ENCODE data around the gene SUSD4. TPM values are rescaled to one million over a fixed set of nuclear protein-coding genes. Genes with fewer than 3 reads are reported as not detected.
"Not testable (repeated sequence)": the region's sequence is repeated elsewhere in the genome, so short reads cannot be mapped to it uniquely, and the experiment has no call there.

Gene SUSD4
- total RNA-seq, 1 donor from 2014 or later: 5.8 TPM

DNA sequence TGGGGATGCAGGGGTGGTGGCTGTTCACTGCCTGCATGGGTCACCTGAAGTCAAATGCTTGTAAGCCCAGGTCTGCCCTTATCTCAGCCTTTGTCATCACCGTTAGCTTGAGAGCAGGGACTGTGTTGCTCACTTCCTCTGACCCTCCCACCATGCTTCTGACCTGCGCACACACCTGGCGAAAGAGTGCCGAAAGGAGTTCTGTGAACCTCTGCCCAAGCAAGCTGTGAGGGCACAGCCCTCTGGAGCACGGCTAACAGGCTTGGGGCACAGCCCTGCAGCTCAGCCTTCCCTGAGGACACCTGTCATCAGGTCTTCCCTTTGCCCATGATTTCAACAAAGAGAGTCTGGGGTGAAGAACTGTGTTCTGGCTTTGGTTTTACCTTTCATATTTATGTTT lies 93.8 kb downstream of the SUSD4 start:
- ATAC-seq (ENCODE audit: poor library complexity) (no peak), DNase-seq (no peak)
- intact Hi-C loops (cut with DNase I): no loop called here

DNA sequence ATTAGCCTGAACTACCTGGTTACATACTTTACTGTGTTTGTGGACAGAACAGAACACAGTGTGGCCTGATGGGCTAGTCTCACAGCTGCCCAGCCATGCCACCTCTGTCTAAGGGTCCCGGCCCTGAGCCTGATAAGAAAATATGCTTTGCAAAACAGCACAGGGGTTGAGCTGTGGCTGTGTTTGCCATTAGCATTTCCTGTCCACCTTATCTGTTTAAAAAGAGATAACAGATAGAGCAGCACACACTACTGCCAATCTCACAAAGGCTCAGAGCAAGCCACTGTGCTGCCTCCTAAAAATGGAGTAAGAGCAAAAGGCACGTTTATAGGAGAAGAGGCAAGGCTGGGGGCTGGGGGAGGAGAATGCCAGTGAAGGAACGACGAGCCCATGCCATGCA lies 95.0 kb downstream of the SUSD4 start:
- DNase-seq: no peak
- no peak for ATAC-seq (ENCODE audit: poor library complexity)
- intact Hi-C loops (cut with DNase I): no loop called here

DNA sequence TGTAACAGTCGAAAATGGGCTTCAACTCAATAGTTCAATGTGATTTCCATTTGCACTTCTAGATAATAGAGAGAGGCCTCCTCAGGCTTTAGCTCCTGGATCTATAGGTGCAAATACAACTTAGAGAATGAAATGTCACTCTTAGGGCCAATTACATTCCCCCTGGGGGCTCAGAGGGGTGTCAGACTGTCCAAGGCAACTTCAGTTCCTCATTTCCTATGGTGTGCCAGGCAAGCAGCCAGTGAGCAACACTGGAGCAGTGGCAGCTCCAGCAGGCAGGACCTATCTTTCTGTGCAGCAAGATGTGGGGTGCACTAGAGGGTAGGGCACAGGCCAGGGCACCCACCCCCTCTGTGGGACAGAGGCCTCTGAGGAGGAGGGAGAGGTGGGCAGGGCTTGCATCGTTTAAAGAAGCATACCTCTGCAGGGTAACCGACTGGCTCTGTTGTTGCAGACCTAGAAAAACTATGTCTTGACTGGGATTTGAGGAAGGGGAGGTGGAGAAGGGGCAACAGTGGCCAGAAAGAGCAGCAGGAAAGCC lies 97.3 kb downstream of the SUSD4 start:
- intact Hi-C loops (cut with DNase I): no loop called here
- DNase-seq: no peak
- no peak for ATAC-seq (ENCODE audit: poor library complexity)

DNA sequence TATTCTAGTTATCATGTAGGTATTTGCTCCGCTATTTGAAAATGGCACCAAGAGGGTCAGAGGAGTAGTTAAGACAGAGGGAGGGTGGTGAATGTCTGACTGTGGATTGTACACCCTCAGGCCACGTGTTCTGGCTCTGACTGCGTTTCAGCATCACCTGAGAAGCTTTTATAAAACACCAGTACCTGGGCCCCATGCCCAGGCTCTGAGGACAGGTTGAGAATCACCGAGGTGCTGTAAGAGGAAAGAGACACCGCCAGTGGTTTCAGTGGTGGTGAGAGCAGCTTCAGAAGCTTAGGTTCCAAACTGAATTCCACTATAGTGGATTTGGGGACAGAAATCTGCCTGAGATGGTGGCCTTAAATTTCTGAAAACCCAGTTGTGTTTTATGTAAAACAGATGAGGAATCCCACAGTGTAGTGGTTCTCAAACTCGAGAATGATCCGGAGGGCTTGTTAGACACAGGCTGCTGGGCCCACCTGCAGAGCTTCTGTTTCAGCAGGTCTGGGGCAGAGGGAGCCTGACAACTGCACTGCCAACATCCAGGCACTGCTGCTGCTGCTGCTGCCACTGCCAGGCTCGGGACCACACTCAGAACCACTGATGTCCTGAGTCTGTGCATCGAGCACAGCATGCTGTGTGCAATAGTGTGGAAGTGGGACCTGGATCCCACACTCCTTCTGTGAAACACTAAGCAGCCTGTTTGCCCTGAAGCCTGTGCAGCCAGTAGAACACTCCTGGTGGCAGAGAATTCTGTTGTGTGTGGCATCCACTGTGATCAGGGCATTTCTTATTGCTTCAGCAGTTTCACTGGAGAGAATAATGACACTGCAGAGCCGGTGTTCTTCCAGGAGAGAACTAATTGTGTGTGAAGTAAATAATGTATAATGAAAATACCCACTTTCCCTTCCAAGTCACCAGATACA lies 98.7 kb downstream of the SUSD4 start:
- DNase-seq (no peak), ATAC-seq (ENCODE audit: poor library complexity) (no peak)
- intact Hi-C loops (cut with DNase I): no loop called here

DNA sequence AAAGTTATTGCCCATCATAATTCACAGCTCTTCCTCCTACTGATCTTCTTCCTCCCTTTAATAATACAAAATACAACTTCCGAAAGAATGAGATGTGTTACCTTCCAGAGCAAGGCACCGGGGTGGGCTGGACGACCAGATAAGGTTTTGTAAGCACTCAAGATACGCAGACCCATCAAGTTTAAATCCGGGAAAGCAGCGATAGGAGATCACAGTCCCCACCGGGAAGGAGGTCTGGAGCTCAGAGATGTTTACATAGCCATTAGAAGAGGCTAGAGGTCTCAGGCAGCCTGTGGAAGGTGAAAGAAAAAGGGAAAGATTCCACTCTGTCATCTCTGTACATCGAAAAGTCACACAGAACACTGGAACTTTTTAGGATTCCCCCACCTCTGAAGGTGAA lies 99.4 kb downstream of the SUSD4 start:
- intact Hi-C loops (cut with DNase I): no loop called here
- no peak for ATAC-seq (ENCODE audit: poor library complexity)

DNA sequence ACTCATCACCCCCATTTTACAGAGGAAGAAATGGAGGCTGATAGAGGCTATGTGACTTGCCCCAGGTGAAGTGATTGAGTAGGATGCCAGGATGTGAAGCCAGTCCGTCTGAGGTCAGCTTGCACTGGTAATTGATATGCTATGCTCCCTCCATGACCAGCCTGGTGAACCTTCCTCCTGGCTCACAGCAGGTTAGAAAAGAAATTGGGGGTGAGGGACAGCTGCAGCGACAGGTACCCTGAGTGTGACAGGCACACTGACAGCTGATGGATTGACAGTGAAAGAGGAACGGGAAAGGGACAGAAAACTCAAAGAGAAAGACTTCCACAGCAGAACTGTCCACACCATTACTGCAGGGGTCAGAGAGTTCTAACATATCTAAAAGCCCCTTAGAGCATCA lies 102.1 kb downstream of the SUSD4 start:
- intact Hi-C loops (cut with DNase I): no loop called here
- DNase-seq (no peak), ATAC-seq (ENCODE audit: poor library complexity) (no peak)

More for the DNA sequence above, 99.4 kb downstream of the SUSD4 start:
- DNase-seq: no peak

DNA sequence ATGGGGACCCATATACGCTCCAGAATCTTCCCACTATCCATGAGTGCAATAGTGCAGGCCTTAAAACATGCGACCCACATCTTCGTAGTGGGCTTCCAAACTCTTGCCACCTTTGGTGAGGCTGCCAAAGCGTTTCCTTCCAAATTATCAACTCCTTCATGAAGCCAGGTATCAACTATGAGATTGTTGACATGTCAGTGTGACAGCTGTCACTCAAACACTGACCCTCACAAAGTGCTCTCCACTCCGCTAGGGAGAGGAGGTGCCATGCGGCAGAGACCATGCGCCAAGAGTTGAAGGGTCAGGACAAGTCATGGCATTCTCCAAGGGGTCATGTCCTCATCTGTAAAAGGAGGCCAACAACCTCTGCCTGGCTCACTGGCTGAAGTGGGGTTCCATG lies 103.3 kb downstream of the SUSD4 start:
- no peak for ATAC-seq (ENCODE audit: poor library complexity)
- intact Hi-C loops (cut with DNase I): no loop called here
- DNase-seq: no peak

DNA sequence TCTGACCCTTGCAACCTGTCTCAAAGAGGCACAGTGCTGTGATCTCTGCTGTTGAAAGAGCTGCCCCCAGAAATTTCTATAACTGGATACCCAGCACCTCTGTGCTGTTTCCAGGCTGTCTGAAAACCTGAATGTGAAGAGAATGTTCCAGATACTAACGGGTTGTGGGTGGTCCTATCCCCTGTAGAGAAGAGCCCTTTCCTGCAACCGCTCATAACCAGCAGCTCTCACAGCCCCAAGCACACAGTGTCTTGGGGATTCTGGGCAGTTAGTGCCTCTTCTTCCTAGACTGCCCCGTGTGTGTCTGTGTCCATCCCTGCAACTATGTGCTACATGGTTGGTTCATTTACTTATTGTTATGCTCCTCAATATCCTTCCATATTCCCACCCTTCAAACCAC lies 104.5 kb downstream of the SUSD4 start:
- ATAC-seq (ENCODE audit: poor library complexity) (no peak), DNase-seq (no peak)
- intact Hi-C loops (cut with DNase I): no loop called here

DNA sequence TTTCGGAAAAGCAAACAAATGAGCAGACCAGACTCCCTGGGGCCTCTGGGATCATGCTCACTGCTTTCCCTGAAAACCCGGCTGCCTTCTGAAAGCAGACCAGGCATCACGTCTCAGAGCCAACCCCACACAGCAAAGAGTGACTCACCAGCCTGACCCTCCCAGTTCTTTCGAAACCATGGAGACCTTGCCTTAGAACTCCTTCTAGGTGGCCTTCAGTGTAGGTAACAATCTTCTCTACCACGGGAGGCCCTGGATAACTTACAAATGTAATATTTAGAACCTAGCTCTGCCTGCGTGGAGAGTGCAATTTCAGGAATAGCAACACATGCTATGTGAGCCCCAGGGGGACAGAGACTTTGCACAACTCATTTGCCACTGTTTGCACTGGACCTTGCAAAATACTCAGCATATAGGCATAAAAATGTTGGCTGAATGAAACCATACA lies 105.2 kb downstream of the SUSD4 start:
- DNase-seq (no peak), ATAC-seq (ENCODE audit: poor library complexity) (no peak)
- intact Hi-C loops (cut with DNase I): no loop called here

DNA sequence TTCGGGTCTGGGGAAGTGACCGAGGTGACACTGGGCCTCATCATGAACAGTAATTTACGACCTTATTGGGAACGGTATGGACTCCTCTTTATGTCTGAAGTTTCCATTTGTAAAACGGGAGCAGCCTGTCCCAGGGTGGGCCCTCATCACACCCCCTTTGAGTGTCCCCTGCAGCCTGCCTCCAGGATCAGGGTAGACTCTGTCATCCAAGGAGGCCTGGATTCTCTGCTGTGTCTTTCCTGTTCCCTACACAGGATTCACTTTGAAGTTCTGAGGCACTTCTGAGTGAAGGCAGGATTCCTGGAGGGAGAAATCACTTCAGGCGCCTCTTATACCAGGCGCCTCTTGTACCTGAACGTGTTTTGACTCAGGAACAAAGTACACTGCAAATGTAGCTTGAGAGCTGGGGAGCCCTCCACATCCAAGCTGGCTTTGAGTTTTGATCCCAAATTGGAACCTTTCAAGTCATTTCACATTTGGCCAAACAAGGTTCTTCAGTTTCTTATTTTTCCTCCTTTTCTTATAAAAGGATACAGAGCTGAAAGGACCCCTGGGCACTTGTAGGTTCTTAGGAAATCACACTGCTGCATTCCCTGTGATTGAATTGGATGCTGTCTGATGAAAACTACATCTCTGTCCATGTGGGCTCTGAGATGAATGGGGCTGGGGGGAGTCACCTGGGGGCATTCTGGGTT lies 106.0 kb downstream of the SUSD4 start:
- ATAC-seq (ENCODE audit: poor library complexity) (no peak), DNase-seq (no peak)
- intact Hi-C loops (cut with DNase I): no loop called here

DNA sequence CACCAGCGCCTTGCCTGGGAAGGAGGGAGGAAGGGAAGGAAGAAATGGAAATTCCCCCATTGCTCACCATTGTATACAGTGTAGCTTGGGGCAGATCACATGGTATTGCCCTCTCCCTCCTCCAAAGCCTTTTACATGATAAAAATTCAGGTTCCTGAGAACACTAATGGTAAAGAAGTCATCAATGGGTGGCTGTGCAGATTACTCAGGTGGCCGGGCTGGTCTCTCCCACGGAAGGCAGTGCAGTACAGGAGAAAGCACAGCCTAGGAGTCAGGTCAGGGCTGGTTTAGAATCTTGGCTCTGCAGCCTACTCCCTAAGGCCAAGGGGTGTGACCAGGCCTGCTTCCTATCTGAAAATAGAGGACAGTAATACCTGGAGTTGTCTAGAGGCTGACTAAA lies 107.9 kb downstream of the SUSD4 start:
- DNase-seq (no peak), ATAC-seq (ENCODE audit: poor library complexity) (no peak)
- intact Hi-C loops (cut with DNase I): no loop called here

DNA sequence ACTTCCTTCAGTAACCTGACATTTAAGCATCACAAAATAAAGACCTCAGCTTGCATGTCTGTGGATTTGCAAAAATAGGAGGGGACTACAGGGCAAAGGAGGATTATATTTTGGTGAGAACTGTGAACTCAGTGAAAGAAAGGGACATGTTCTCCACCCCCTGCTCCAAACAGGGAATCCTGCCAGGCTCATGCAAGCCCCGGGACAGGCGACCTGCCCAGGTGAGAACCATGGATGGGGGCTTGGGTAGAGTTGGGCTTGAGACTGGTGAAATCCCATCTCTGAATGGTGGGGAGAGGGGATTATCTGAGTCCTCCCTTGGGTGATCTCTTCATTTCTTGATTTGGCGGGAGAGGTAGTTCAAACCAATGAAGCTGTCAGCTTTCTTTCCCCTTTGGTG lies 110.1 kb downstream of the SUSD4 start:
- intact Hi-C loops (cut with DNase I): no loop called here
- DNase-seq (no peak), ATAC-seq (ENCODE audit: poor library complexity) (no peak)

DNA sequence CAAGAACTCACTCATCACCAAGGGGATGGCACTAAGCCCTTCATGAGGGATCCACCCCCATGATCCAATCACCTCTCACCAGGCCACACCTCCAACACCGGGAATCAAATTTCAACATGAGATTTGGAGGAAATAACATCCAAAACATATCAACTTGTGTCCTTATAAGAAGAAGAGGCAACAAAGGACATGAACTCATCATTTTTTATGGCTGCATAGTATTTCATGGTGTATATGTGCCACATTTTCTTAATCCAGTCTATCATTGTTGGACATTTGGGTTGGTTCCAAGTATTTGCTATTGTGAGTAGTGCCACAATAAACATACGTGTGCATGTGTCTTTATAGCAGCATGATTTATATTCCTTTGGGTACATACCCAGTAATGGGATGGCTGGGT lies 112.6 kb downstream of the SUSD4 start:
- DNase-seq; intact Hi-C loops (cut with DNase I); ATAC-seq (ENCODE audit: poor library complexity): not testable (repeated sequence)

DNA sequence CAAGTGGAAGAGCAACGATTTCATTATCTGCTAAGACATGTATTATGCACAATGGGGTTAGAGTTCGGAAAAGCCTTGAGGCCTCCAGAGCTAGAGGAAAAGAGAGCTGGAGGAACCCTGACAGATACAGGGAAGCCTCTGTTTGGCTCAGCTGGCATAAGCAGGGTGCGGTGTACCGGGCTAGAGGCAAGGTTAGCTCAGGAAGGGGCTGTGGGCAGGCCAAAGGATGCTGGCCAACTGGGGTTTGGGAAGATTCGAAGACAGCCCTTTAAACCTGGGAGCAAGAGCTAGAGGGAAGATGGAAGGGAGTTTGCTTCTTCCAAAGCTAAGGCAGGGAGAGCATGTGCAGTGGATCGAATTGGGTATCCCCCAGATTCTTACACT lies 113.4 kb downstream of the SUSD4 start:
- DNase-seq: no peak
- intact Hi-C loops (cut with DNase I): no loop called here
- ATAC-seq (ENCODE audit: poor library complexity): no peak

DNA sequence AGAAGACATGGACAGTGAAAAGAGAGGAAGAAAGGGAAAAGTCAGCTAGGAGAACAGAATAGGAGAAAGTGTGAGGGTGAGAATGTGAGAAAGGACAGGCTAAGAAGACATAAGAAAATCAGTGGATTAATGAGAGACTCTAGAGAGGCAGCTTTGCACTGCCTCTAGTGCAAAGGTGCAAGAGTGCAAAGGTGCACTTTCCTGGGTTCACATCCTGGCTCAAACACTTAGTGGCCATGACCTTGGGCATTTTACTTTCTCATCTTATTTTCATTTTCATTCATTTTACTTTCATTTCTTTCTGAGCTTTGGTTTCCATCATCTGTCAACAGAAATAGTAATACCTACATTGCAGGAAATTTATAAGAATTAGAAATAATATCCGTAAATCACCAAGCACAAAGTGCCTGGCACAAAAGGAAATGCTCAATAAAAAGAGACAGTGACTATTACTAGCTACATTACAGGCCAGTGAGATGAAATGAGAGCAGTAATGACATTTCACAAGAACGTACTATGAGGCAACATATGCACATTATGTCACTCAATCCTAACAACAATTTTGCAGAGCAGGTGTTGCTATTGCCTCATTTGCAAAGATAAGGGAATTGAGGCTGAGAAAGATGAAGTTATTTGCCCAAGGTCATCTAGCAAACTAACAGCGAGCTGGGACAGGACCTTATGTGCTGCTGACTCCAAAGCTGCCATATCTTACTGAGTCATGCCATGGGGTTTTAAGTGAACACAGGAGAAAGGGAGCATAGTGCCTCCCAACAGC lies 113.9 kb downstream of the SUSD4 start:
- intact Hi-C loops (cut with DNase I): loop anchor here (10.0 kb wide), 1 partner anchor 115 kb away; no protein-coding TSS in a partner anchor
- no peak for DNase-seq
- ATAC-seq (ENCODE audit: poor library complexity): no peak

DNA sequence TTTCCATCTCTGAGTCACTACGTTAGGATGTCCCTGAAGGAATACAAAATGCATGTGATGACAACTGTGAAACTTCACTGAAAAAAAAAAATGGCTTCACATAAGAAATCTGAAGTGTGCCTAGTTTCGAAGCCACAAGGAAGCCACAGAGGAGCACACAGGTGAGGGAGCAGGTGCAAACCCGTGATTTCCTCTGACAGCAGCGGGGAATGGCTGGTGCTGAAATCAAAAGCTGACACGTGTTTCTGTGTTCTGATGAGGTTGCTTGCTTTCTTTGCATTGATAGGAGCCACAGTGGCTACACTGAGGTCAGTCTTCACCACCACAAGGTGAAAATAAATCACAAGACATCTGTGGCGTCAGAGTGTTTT lies 115.2 kb downstream of the SUSD4 start:
- intact Hi-C loops (cut with DNase I): loop anchor here (10.0 kb wide), 1 partner anchor 114 kb away; no protein-coding TSS in a partner anchor
- DNase-seq: no peak
- ATAC-seq (ENCODE audit: poor library complexity): no peak

DNA sequence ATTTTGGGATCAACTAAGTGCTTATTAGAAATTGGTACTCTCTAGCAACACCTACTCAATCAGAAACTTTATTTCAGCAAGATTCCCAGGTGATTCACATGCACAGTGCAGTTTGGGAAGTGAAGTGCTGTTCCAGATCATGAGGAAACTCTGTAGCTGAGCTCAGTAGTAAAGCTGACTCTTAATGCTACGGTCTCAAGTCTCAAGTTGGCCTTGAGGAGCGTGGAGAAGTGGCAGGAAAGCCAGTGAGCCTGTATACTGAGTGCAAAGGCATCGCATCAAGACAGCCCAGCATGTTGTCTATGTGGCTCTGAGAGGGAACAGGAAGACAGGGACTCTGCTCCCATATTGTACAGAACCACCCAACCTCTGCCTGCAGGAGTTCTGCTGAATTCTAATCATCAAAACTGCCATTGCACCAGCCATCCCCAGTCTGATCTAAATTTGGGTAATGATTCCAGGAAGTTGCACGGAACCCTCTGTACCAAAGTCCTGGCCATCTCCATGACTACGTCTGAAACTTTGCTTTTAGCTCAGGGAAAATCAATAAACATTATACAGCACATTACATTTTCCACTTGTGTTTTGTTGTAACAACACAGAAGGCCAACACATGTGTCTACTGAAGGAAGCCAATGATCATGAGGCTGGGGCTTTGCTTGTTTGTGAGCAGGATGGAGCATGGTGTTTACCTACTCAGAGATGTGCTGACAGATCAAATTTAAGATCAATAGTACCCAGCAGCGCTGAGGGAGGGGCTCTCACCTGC lies 115.8 kb downstream of the SUSD4 start:
- intact Hi-C loops (cut with DNase I): loop anchor here (10.0 kb wide), 1 partner anchor 113 kb away; no protein-coding TSS in a partner anchor
- ATAC-seq (ENCODE audit: poor library complexity) (no peak), DNase-seq (no peak)

DNA sequence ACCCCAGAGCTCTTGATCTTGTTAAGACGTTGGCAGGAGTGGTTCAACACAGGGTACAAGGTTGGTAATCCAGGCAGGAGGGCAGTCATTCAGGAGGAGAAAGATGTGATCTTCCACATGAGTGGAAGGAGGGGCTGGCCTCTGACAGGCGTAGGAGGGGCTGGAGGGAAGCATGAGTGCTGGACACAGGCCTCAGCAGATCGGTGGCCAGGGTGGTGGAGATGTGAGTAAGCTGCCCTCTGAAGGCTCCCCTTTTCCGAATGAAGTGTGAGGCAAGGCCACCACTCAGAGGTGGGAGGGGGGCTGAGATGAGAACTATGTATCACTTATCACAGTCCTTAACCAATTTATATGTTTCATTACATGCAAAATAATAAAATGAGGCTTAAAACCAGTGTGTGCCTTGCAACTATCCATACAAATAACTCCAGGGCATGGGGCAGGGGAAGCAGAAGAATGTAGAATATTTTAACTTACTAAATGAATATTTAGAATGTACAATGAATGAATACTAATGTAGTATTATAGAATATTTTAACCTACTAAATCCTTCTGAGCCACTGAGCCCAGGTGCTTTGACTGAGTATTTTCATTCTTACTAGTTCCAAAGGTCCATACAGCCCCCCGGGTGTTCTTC lies 117.4 kb downstream of the SUSD4 start:
- no peak for DNase-seq
- ATAC-seq (ENCODE audit: poor library complexity): no peak
- intact Hi-C loops (cut with DNase I): loop anchor here (10.0 kb wide), 1 partner anchor 112 kb away; no protein-coding TSS in a partner anchor
